ENCODE data around the gene HCFC1R1.

- TF ChIP-seq, protein P1, sequence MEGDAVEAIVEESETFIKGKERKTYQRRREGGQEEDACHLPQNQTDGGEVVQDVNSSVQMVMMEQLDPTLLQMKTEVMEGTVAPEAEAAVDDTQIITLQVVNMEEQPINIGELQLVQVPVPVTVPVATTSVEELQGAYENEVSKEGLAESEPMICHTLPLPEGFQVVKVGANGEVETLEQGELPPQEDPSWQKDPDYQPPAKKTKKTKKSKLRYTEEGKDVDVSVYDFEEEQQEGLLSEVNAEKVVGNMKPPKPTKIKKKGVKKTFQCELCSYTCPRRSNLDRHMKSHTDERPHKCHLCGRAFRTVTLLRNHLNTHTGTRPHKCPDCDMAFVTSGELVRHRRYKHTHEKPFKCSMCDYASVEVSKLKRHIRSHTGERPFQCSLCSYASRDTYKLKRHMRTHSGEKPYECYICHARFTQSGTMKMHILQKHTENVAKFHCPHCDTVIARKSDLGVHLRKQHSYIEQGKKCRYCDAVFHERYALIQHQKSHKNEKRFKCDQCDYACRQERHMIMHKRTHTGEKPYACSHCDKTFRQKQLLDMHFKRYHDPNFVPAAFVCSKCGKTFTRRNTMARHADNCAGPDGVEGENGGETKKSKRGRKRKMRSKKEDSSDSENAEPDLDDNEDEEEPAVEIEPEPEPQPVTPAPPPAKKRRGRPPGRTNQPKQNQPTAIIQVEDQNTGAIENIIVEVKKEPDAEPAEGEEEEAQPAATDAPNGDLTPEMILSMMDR (IDR thresholded peaks at IDR 0.05) = no peak
- TF ChIP-seq POLR2A (IDR thresholded peaks at IDR 0.05) = no peak
These were observed 50.6 kb downstream of the HCFC1R1 start for GRCh38 chr16:2973093-2973492.
